ENCODE results near the gene MDH1.
"Not testable (repeated sequence)": the region's sequence is repeated elsewhere in the genome, so short reads cannot be mapped to it uniquely, and the experiment has no call there.

The MDH1 gene

DNA sequence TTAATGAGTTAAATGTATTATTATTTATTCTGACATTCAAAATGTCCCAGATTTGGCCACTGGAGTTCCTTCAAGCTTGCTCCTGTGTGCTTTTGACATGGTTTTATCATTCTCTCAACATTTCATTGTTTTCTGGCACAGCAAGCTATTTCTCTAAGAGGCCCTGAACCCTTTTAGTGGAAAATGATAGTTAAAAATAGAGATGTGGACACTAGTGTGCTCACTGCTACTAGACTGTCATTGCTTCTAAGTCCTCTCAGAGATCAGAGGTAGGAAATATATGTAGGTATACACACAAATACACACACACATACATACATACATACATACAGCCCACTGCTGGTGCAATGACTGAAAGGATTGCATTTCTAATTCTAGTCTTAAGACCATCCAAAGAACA, 26.0 kb upstream of the MDH1 start:
- Histone ChIP-seq H3K27me3 (ENCODE audit: control insufficient read depth in 5 of 5, insufficient read depth in 4 of 5, low read length in 5 of 5) (no peaks in the 10 kb centered on the region), H3K36me3 (ENCODE audit: control insufficient read depth in 5 of 5, insufficient read depth in 5 of 5, low read length in 5 of 5) (peaks cover 0 to 19% (median 7%) of the 10 kb centered on the region in 5 donors), H3K27ac (ENCODE audit: low read depth, low read length) (no peak overlapping the region), H3K4me1 (ENCODE audit: control insufficient read depth in 5 of 5, insufficient read depth in 5 of 5, low read length in 5 of 5) (no peaks in the 10 kb centered on the region), H3K9me3 (ENCODE audit: control insufficient read depth in 5 of 5, low read length in 5 of 5) (peaks cover 0 to 9% (median 2%) of the 10 kb centered on the region in 5 donors), H3K4me3 (ENCODE audit: low read depth in 1 of 5, low read length in 5 of 5) (no peak overlapping the region), H3K9ac (ENCODE audit: low read length in 5 of 5) (no peak overlapping the region)

DNA sequence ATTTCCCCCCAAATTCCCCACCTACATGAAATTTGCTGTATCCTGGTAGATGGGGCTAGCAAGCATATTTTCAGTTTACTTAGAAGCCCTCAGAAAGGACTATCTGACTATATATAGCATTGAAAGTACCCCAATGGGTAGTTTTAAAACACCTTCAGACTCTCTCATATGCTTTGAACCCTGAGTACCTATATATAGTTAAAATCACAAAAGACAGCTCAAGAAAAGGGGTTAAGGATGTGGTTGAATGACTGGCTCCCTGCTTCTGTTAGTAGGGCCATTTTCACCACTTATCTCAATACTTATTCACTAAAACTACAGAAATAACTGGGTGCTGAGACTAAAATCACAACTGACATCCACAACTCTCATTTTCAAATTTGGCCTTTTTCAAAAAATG, 19.0 kb upstream of the MDH1 start:
- Histone ChIP-seq H3K4me3 (ENCODE audit: low read depth in 1 of 5, low read length in 5 of 5) (no peak overlapping the region), H3K27ac (ENCODE audit: low read depth, low read length) (no peak overlapping the region), H3K27me3 (ENCODE audit: control insufficient read depth in 5 of 5, insufficient read depth in 4 of 5, low read length in 5 of 5) (no peaks in the 10 kb centered on the region), H3K4me1 (ENCODE audit: control insufficient read depth in 5 of 5, insufficient read depth in 5 of 5, low read length in 5 of 5) (peaks cover 0 to 7% (median 4%) of the 10 kb centered on the region in 5 donors), H3K9me3 (ENCODE audit: control insufficient read depth in 5 of 5, low read length in 5 of 5) (peaks cover 0 to 3% (median 0%) of the 10 kb centered on the region in 5 donors), H3K36me3 (ENCODE audit: control insufficient read depth in 5 of 5, insufficient read depth in 5 of 5, low read length in 5 of 5) (peaks cover 0 to 3% (median 0%) of the 10 kb centered on the region in 5 donors), H3K9ac (ENCODE audit: low read length in 5 of 5) (no peak overlapping the region)

DNA sequence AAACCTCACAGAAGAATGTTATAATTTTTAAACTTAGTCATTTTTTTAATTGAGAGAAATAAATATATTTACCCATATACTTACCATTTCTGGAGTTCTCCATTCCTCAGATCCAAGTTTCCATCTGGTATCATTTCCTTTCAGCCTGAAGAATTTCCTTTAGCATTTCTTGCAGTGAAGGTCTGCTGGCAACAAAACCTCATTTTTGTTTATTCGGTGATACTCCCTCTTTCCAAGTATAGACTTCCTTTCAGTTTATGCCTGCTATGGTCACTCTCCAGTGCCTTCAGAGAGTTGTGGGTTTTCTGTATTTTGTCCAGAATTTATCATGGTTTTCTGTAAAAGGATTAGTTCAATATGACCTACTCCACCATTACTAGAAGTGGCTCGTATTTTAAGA, 17.5 kb upstream of the MDH1 start:
- H3K36me3 ChIP-seq (ENCODE audit: control insufficient read depth in 5 of 5, insufficient read depth in 5 of 5, low read length in 5 of 5): peaks cover 0 to 3% (median 0%) of the 10 kb centered on the region in 5 donors
- H3K9me3 ChIP-seq (ENCODE audit: control insufficient read depth in 5 of 5, low read length in 5 of 5): peaks cover 0 to 3% (median 0%) of the 10 kb centered on the region in 5 donors
- H3K4me1 ChIP-seq (ENCODE audit: control insufficient read depth in 5 of 5, insufficient read depth in 5 of 5, low read length in 5 of 5): peaks cover 0 to 7% (median 4%) of the 10 kb centered on the region in 5 donors
- H3K4me3 ChIP-seq (ENCODE audit: low read depth in 1 of 5, low read length in 5 of 5): no peak overlapping the region
- no peak overlapping the region for H3K9ac ChIP-seq (ENCODE audit: low read length in 5 of 5)
- H3K27me3 ChIP-seq (ENCODE audit: control insufficient read depth in 5 of 5, insufficient read depth in 4 of 5, low read length in 5 of 5): no peaks in the 10 kb centered on the region
- no peak overlapping the region for H3K27ac ChIP-seq (ENCODE audit: low read depth, low read length)

DNA sequence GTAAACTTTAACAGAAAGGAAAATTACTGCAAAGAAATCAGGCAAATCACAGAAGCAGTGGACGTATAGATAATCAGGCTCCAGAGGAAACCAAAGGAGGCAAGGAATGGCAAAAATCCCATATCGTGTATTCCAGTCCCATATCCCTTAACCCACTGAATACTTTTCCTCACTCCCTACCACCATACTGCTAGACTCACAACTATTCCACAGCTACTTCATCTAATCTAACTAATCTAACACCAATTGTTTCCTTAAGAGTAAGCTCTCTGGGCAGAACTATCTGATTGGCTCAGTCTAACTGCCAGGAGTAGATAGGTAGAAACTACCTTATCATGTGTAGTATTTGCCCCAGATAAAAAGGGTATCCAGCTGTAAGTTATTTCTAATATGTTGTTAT, 16.8 kb upstream of the MDH1 start:
- H3K4me3 ChIP-seq (ENCODE audit: low read depth in 1 of 5, low read length in 5 of 5): no peak overlapping the region
- peaks cover 0 to 3% (median 0%) of the 10 kb centered on the region in 5 donors for H3K36me3 ChIP-seq (ENCODE audit: control insufficient read depth in 5 of 5, insufficient read depth in 5 of 5, low read length in 5 of 5)
- H3K4me1 ChIP-seq (ENCODE audit: control insufficient read depth in 5 of 5, insufficient read depth in 5 of 5, low read length in 5 of 5): peaks cover 0 to 7% (median 4%) of the 10 kb centered on the region in 5 donors
- H3K9ac ChIP-seq (ENCODE audit: low read length in 5 of 5): no peak overlapping the region
- H3K27ac ChIP-seq (ENCODE audit: low read depth, low read length): no peak overlapping the region
- H3K27me3 ChIP-seq (ENCODE audit: control insufficient read depth in 5 of 5, insufficient read depth in 4 of 5, low read length in 5 of 5): no peaks in the 10 kb centered on the region
- H3K9me3 ChIP-seq (ENCODE audit: control insufficient read depth in 5 of 5, low read length in 5 of 5): peaks cover 0 to 3% (median 0%) of the 10 kb centered on the region in 5 donors

DNA sequence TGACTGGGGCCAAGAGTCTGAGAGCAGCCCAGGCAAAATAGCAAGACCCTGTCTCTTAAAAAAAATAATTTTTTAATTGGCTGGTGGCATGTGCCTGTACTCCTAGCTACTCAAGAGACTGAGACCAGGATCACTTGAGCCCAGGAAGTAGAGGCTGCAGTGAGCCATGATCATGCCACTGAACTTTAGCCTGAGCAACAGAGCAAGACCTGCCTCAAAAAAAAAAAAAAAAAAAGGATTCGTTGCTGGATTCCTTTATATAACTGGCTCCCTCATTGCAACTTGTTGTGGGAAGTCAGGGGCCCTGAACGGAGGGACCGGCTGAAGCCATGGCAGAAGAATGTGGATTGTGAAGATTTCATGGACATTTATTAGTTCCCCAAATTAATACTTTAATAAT, 15.7 kb upstream of the MDH1 start:
- H3K27ac ChIP-seq (ENCODE audit: low read depth, low read length); H3K4me3 ChIP-seq (ENCODE audit: low read depth in 1 of 5, low read length in 5 of 5); H3K9ac ChIP-seq (ENCODE audit: low read length in 5 of 5); H3K27me3 ChIP-seq (ENCODE audit: control insufficient read depth in 5 of 5, insufficient read depth in 4 of 5, low read length in 5 of 5); H3K36me3 ChIP-seq (ENCODE audit: control insufficient read depth in 5 of 5, insufficient read depth in 5 of 5, low read length in 5 of 5); H3K9me3 ChIP-seq (ENCODE audit: control insufficient read depth in 5 of 5, low read length in 5 of 5); H3K4me1 ChIP-seq (ENCODE audit: control insufficient read depth in 5 of 5, insufficient read depth in 5 of 5, low read length in 5 of 5): not testable (repeated sequence)

DNA sequence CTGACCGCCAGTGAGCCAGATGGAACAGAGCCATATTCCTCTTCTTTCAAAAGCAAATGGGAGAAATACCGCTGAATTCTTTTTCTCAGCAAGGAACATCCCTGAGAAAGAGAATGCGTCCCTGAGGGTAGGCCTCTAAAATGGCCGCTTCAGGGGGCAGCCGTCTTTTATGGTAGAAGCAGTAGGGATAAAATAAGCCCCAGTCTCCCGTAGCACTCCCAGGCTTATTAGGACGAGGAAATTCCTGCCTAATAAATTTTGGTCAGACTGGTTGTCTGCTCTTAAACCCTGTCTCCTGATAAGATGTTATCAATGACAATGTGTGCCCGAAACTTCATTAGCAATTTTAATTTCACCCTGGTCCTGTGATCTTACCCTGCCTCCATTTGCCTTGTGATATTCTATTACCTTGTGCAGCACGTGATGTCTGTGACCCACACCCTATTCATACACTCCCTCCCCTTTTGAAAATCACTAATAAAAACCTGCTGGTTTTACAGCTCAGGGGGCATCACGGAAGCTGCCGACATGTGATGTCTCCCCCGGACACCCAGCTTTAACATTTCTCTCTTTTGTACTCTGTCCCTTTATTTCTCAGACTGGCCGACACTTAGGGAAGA, 14.9 kb upstream of the MDH1 start:
- not testable (repeated sequence) for H3K27ac ChIP-seq (ENCODE audit: low read depth, low read length)

DNA sequence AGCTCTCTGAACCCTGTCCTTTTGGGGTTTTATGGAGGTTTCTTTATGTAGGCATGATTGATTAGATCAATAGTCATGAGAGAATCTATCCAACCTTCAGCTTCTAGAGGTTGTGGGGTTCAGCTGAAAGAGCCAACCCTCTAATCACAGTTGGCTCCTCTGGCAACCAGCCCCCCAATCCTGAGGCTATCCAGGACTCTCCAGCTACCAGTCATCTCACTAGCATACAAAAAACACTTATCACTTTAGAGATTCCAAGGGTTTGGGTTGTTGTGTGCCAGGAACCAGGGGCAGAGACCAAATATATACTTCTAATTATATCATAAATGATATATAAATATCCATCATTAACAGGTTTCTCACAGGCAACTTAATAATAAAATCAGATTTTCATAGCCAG, 12.2 kb upstream of the MDH1 start:
- no peaks in the 10 kb centered on the region for H3K27me3 ChIP-seq (ENCODE audit: control insufficient read depth in 5 of 5, insufficient read depth in 4 of 5, low read length in 5 of 5)

More for the DNA sequence above, 14.9 kb upstream of the MDH1 start:
- H3K9ac ChIP-seq (ENCODE audit: low read length in 5 of 5); H3K9me3 ChIP-seq (ENCODE audit: control insufficient read depth in 5 of 5, low read length in 5 of 5); H3K27me3 ChIP-seq (ENCODE audit: control insufficient read depth in 5 of 5, insufficient read depth in 4 of 5, low read length in 5 of 5); H3K4me1 ChIP-seq (ENCODE audit: control insufficient read depth in 5 of 5, insufficient read depth in 5 of 5, low read length in 5 of 5); H3K36me3 ChIP-seq (ENCODE audit: control insufficient read depth in 5 of 5, insufficient read depth in 5 of 5, low read length in 5 of 5); H3K4me3 ChIP-seq (ENCODE audit: low read depth in 1 of 5, low read length in 5 of 5): not testable (repeated sequence)

DNA sequence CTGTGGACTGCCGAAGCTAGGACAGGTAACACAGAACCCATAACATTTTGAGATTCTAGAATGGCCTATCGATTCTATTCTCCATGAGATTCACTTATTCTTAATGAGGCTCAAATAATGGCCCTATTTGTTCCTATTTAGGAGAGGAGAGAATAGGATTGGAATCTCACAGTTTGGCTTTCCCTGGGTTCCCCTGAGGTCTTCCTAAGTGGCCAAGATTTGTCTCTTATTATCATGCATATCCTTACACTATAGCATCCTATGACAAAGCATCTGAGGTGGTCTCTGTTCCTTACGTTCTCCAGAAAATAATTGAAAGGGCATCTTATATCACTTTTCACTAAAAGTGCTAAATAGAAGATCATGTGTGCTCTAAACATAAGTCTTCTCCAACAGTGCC, 10.0 kb upstream of the MDH1 start:
- Histone ChIP-seq H3K36me3 (ENCODE audit: control insufficient read depth in 5 of 5, insufficient read depth in 5 of 5, low read length in 5 of 5) (no peaks in the 10 kb centered on the region), H3K4me1 (ENCODE audit: control insufficient read depth in 5 of 5, insufficient read depth in 5 of 5, low read length in 5 of 5) (peaks cover 3 to 14% (median 10%) of the 10 kb centered on the region in 5 donors), H3K9ac (ENCODE audit: low read length in 5 of 5) (no peak overlapping the region), H3K4me3 (ENCODE audit: low read depth in 1 of 5, low read length in 5 of 5) (no peak overlapping the region), H3K27me3 (ENCODE audit: control insufficient read depth in 5 of 5, insufficient read depth in 4 of 5, low read length in 5 of 5) (no peaks in the 10 kb centered on the region), H3K27ac (ENCODE audit: low read depth, low read length) (no peak overlapping the region), H3K9me3 (ENCODE audit: control insufficient read depth in 5 of 5, low read length in 5 of 5) (peaks cover 0 to 2% (median 0%) of the 10 kb centered on the region in 5 donors)

More for the DNA sequence above, 12.2 kb upstream of the MDH1 start:
- Histone ChIP-seq H3K36me3 (ENCODE audit: control insufficient read depth in 5 of 5, insufficient read depth in 5 of 5, low read length in 5 of 5) (no peaks in the 10 kb centered on the region), H3K9ac (ENCODE audit: low read length in 5 of 5) (no peak overlapping the region), H3K4me3 (ENCODE audit: low read depth in 1 of 5, low read length in 5 of 5) (no peak overlapping the region), H3K27ac (ENCODE audit: low read depth, low read length) (no peak overlapping the region), H3K4me1 (ENCODE audit: control insufficient read depth in 5 of 5, insufficient read depth in 5 of 5, low read length in 5 of 5) (peaks cover 3 to 15% (median 10%) of the 10 kb centered on the region in 5 donors), H3K9me3 (ENCODE audit: control insufficient read depth in 5 of 5, low read length in 5 of 5) (peaks cover 0 to 3% (median 0%) of the 10 kb centered on the region in 5 donors)

DNA sequence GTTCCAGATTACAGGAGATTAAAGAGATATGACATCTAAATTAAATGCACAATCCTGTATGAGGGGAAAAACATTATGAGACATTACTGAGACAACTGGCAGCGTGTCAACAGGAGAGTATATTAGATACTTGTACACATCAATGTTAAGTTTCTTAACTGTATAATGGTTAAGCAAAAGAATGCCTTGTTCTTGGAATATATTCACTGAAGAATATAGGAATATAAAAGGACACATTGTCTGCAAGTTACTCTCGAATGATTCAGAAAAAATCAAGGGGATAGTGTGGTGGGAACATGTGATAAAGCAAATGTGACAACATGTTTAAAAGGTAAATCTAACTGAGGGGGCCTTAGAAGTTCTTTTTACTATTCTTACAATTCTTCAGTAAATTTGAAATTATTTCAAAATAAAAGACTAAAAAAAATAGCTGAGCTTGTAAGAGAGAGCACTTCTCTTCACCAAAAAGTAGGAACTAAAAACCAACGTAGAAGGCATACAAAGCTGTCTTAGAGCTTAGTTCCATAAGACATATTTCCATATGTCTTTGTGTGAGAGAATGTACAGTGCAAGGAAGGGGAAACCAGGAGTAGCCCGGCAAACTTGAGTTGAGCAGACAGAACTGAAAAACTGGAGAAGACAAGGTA, 8.0 kb upstream of the MDH1 start:
- Histone ChIP-seq H3K9me3 (ENCODE audit: control insufficient read depth in 5 of 5, low read length in 5 of 5) (no peaks in the 10 kb centered on the region), H3K27ac (ENCODE audit: low read depth, low read length) (peak overlapping the region; percentile 77), H3K4me1 (ENCODE audit: control insufficient read depth in 5 of 5, insufficient read depth in 5 of 5, low read length in 5 of 5) (peaks cover 3 to 14% (median 10%) of the 10 kb centered on the region in 5 donors), H3K4me3 (ENCODE audit: low read depth in 1 of 5, low read length in 5 of 5) (peak overlapping the region in 1 of 5 donors; percentile 21), H3K36me3 (ENCODE audit: control insufficient read depth in 5 of 5, insufficient read depth in 5 of 5, low read length in 5 of 5) (no peaks in the 10 kb centered on the region), H3K27me3 (ENCODE audit: control insufficient read depth in 5 of 5, insufficient read depth in 4 of 5, low read length in 5 of 5) (no peaks in the 10 kb centered on the region), H3K9ac (ENCODE audit: low read length in 5 of 5) (peak overlapping the region in 4 of 5 donors; percentile 11 to 59 (median 42))

DNA sequence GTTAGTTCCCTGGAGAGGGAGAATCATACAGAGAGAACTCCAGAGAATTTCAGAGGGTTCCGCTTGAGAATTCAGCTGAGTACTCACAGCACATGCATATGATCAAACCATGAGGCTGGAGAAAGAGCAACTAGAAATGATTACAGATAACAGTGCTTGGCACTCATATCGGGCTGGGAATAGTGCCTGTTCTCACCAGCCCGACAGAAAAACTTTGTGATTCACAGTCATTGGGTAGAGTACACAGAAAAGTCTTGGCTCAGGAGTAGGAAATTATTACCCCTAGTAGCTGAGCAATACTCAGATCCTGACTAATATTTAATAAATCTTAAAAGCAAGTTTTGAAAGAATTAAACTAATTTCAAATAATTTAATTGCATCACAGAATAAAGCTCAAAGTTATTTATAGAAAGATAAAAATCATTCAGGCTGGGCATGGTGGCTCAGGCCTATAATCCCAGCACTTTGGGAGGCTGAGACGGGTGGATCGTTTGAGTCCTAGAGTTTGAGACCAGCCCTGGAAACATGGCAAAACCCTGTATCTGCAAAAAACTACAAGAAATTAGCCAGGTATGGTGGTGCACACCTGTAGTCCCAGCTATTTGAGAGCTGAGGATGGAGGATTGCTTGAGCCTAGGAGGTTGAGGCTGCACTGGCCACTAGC, 7.3 kb upstream of the MDH1 start:
- Histone ChIP-seq H3K36me3 (ENCODE audit: control insufficient read depth in 5 of 5, insufficient read depth in 5 of 5, low read length in 5 of 5) (no peaks in the 10 kb centered on the region), H3K9me3 (ENCODE audit: control insufficient read depth in 5 of 5, low read length in 5 of 5) (no peaks in the 10 kb centered on the region), H3K27ac (ENCODE audit: low read depth, low read length) (peak overlapping the region; percentile 77), H3K9ac (ENCODE audit: low read length in 5 of 5) (peak overlapping the region; percentile 37 to 59 (median 42)), H3K27me3 (ENCODE audit: control insufficient read depth in 5 of 5, insufficient read depth in 4 of 5, low read length in 5 of 5) (no peaks in the 10 kb centered on the region), H3K4me3 (ENCODE audit: low read depth in 1 of 5, low read length in 5 of 5) (peak overlapping the region in 1 of 5 donors; percentile 21), H3K4me1 (ENCODE audit: control insufficient read depth in 5 of 5, insufficient read depth in 5 of 5, low read length in 5 of 5) (peaks cover 3 to 15% (median 10%) of the 10 kb centered on the region in 5 donors)

All from subcutaneous abdominal adipose tissue (tissue), 5 donors.